GM12874 (cell line): ENCODE measurements around the gene COX10.

ENCODE experiments used
- TF ChIP-seq, protein P1 (sequence below): IDR thresholded peaks from 2 replicates; pipeline ENCODE4 v1.5.1; 2011; ENCODE audit warnings: low read depth, mild to moderate bottlenecking, control low read depth, low read length, moderate library complexity; ENCODE audit not compliant: insufficient read depth

Gene COX10

GRCh38 chr17:14124854-14125253, 55.5 kb downstream of the COX10 start:
- TF ChIP-seq, protein P1, sequence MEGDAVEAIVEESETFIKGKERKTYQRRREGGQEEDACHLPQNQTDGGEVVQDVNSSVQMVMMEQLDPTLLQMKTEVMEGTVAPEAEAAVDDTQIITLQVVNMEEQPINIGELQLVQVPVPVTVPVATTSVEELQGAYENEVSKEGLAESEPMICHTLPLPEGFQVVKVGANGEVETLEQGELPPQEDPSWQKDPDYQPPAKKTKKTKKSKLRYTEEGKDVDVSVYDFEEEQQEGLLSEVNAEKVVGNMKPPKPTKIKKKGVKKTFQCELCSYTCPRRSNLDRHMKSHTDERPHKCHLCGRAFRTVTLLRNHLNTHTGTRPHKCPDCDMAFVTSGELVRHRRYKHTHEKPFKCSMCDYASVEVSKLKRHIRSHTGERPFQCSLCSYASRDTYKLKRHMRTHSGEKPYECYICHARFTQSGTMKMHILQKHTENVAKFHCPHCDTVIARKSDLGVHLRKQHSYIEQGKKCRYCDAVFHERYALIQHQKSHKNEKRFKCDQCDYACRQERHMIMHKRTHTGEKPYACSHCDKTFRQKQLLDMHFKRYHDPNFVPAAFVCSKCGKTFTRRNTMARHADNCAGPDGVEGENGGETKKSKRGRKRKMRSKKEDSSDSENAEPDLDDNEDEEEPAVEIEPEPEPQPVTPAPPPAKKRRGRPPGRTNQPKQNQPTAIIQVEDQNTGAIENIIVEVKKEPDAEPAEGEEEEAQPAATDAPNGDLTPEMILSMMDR = no peak

DNA sequence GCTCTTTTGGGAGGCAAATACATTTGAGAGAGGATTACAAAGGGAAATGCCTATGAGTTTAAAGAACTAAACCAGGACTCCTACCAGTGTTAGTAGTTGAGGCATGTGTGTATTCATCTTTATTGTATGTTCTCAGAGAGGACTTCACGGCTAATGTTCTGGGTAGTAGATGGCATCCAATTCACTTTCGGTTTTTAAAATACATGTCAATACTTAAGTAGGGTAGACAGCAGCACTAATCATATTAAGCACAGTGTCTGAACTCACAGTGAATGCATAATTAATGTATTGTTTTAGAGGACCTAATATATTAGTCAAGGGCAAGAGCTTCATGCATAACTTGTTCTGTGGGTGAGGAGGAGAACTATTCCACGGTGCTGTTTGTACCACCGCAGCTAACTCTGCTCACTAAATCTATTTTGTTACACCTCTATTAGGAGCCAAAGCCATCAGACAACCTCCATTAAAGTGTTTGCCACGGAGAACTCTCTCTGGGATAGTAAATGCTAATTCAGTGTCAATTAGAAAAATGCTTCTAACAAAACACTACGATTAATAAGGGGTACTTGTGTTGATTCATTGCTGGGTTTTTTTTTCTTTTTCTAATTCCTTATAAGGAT, 56.3 kb downstream of the COX10 start:
- TF ChIP-seq, protein P1 = no peak

DNA sequence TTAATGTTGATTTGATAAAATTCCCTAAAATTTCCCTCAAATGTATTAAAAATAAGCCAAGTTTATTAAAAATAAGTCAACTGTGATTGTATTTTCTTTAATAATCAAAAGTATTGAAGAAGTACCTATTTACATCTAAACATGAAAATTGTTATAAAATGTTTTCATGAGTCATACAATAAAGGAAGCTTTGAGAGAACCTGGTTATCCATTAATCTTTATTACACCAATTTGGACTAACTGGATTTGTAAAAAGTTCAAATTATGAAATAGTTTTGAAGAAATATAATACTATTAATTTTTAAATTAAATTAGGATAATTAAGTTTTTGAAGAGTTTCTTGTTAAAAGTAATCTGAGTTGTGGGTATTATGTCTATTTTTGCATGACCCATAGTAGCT, 63.8 kb downstream of the COX10 start:
- TF ChIP-seq, protein P1 = no peak

DNA sequence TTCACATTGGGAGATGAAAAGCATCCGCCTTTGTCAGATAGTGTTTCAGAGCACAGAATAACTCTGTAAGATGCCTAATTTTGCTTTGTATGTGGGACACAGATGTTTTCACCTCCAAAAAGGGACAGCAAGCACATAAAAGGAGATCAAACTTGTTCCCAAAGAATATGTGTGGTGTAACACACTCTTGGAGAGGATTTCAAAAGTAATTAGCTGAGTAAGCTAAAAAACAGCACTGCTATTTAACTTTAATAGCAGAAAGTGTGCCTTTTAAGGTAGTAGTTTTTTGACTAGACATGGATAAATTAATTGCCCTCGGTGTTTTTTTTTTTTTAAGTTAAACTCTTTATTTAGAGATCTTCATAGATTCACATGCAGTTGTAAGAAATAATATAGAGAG, 65.2 kb downstream of the COX10 start:
- TF ChIP-seq, protein P1 = no peak

DNA sequence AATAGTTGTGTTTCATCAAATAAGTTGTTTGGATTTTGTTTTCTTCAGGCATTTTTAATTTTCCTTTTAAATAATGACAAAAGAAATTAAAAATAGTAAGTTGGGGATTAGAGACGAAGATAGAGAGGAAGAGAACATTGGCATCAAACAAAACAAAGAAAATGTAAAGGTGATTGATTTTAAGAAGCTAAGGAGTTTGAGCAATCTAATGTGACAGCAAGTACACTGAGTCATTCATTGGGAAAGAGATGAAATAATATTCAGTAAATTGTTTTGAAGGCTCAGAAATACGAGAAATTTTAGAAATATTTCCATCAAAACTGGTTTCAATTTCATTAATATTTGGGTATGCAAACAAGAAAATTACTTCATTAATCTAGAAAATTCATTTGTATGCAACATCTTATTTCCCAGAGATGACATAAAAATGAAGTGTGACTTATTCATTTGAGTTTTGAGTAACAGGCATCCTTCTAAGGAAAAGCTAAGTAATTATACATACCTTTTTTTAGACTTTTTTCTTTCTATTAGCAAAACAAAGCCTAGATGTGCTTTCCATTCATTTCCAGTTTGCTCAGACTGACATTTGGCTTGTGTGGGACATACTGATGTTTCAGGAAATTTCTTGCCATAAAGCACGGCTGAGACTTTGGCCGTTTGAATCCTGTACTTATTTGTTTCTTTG, 66.7 kb downstream of the COX10 start:
- TF ChIP-seq, protein P1 = no peak

DNA sequence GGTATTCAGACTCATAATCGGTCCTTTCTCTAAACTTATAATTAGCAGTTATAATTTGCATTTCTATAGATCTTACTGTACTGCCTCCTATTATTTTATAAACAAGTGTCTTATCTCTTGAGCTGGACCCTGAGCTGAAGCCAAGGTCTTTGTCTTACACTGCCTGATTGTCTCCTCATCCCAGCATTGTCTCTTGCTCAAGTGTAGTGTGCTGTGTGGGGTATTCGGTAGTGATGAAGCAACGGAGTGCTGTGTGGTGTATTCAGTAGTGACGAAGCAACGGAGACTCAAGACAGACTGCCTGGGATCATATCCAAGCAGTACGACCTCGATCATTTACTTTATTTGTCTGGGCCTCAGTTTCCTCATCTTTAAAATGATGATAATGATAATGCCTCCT, 69.3 kb downstream of the COX10 start:
- TF ChIP-seq, protein P1 = no peak

- TF ChIP-seq, protein P1 = no peak
Observed at GRCh38 chr17:14143688-14144087, 74.4 kb downstream of the COX10 start.
